GM12892 (cell line): ENCODE measurements around the gene SATB1.

Experiments used
- DNase-seq: peaks from one replicate; pipeline ENCODE4 v3.0.0; 2011; ENCODE audit not compliant: insufficient read length
- FAIRE-seq: peaks from 2 replicates; lab custom pipeline; 2011; peaks lifted over from hg19 to GRCh38; lab: Jason Lieb, UNC
- POLR2A ChIP-seq: IDR thresholded peaks from 2 replicates; pipeline ENCODE4 v1.6.1; 2011; ENCODE audit warnings: low read depth, low read length, control low read depth
- POLR2AphosphoS5 ChIP-seq: IDR thresholded peaks from 2 replicates; pipeline ENCODE4 v1.6.1; 2011; ENCODE audit warnings: low read depth, low read length, control low read depth
- TAF1 ChIP-seq: IDR thresholded peaks from 2 replicates; pipeline ENCODE4 v1.6.1; 2011; ENCODE audit warnings: low read depth, mild to moderate bottlenecking, control low read depth, low read length, borderline replicate concordance

SATB1 gene

GRCh38 chr3:18369551-18370185, 55.5 kb downstream of the SATB1 start:
- DNase-seq (no peak), FAIRE-seq (no peak)
- TF ChIP-seq POLR2A (no peak), TAF1 (no peak), POLR2AphosphoS5 (no peak)

- TF ChIP-seq POLR2AphosphoS5, result no peak
- TF ChIP-seq POLR2A, result no peak
- no peak for TF ChIP-seq TAF1
- DNase-seq (no peak), FAIRE-seq (no peak)
Observed at GRCh38 chr3:18366258-18366657, 58.9 kb downstream of the SATB1 start.

GRCh38 chr3:18363338-18363737, 61.8 kb downstream of the SATB1 start:
- no peak for FAIRE-seq
- TF ChIP-seq POLR2AphosphoS5 (no peak), POLR2A (no peak), TAF1 (no peak)
- no peak for DNase-seq

GRCh38 chr3:18357747-18358146, 67.4 kb downstream of the SATB1 start:
- TF ChIP-seq POLR2A, result no peak
- no peak for TF ChIP-seq TAF1
- no peak for TF ChIP-seq POLR2AphosphoS5
- no peak for DNase-seq
- no peak for FAIRE-seq

- DNase-seq (no peak), FAIRE-seq (no peak)
- no peak for TF ChIP-seq TAF1
- TF ChIP-seq POLR2AphosphoS5, result no peak
- TF ChIP-seq POLR2A, result no peak
Observed at GRCh38 chr3:18355832-18356231, 69.3 kb downstream of the SATB1 start.

- DNase-seq (no peak), FAIRE-seq (no peak)
- TF ChIP-seq POLR2A (no peak), TAF1 (no peak), POLR2AphosphoS5 (no peak)
Observed at GRCh38 chr3:18354701-18355100, 70.4 kb downstream of the SATB1 start.

- DNase-seq (no peak), FAIRE-seq (no peak)
- TF ChIP-seq POLR2A (no peak), TAF1 (no peak), POLR2AphosphoS5 (no peak)
Observed at GRCh38 chr3:18351823-18352744, 73.1 kb downstream of the SATB1 start.

GRCh38 chr3:18351069-18351628, 74.0 kb downstream of the SATB1 start:
- no peak for DNase-seq
- no peak for FAIRE-seq
- TF ChIP-seq POLR2AphosphoS5 (no peak), TAF1 (no peak), POLR2A (no peak)

GRCh38 chr3:18349197-18349798, 75.8 kb downstream of the SATB1 start:
- no peak for TF ChIP-seq POLR2AphosphoS5
- TF ChIP-seq POLR2A, result no peak
- no peak for TF ChIP-seq TAF1
- FAIRE-seq, result no peak
- DNase-seq, result no peak

- no peak for FAIRE-seq
- no peak for DNase-seq
- TF ChIP-seq TAF1 (no peak), POLR2AphosphoS5 (no peak), POLR2A (no peak)
Observed at GRCh38 chr3:18346097-18346496, 79.0 kb downstream of the SATB1 start.

GRCh38 chr3:18345015-18345367, 80.1 kb downstream of the SATB1 start:
- TF ChIP-seq POLR2A, result no peak
- no peak for TF ChIP-seq TAF1
- TF ChIP-seq POLR2AphosphoS5, result no peak
- FAIRE-seq (no peak), DNase-seq (no peak)
